Right lobe of liver (tissue), 4 donors: ENCODE results near the gene THADA.
A peak's percentile ranks its signal among the peaks of the same experiment; 100 is the strongest.

ENCODE experiments used
- POLR2A ChIP-seq: fragments of 450-650 bp; IDR thresholded peaks from one replicate; pipeline ENCODE4 v1.6.1; 2017; ENCODE audit warnings: antibody characterized with exemption, mild to moderate bottlenecking
- TF ChIP-seq, protein P1 (sequence below), 4 donors: fragments of 200-600 bp in 3 of 4; fragments of 450-650 bp in 1 of 4; IDR thresholded peaks; one replicate each; pipeline versions ENCODE4 v1.5.1 to v1.8.0; 2016 to 2022; ENCODE audit warnings: antibody characterized with exemption in 4 of 4, mild to moderate bottlenecking in 2 of 4
- donor health status: DM: no; HTN: no; CAD: no.
- donor health status: DM: no; HTN: no; CAD: no.
- donor health status: DM: no; HTN: yes; CAD: no.

- TF ChIP-seq, protein P1, sequence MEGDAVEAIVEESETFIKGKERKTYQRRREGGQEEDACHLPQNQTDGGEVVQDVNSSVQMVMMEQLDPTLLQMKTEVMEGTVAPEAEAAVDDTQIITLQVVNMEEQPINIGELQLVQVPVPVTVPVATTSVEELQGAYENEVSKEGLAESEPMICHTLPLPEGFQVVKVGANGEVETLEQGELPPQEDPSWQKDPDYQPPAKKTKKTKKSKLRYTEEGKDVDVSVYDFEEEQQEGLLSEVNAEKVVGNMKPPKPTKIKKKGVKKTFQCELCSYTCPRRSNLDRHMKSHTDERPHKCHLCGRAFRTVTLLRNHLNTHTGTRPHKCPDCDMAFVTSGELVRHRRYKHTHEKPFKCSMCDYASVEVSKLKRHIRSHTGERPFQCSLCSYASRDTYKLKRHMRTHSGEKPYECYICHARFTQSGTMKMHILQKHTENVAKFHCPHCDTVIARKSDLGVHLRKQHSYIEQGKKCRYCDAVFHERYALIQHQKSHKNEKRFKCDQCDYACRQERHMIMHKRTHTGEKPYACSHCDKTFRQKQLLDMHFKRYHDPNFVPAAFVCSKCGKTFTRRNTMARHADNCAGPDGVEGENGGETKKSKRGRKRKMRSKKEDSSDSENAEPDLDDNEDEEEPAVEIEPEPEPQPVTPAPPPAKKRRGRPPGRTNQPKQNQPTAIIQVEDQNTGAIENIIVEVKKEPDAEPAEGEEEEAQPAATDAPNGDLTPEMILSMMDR (IDR thresholded peaks at IDR 0.05) = peak; percentile 54 to 83 (median 76)
- TF ChIP-seq POLR2A = no peak
These were observed 18.6 kb downstream of the THADA start for GRCh38 chr2:43576981-43577892.
